ENCODE measurements around the gene TMEM150B.

DNA sequence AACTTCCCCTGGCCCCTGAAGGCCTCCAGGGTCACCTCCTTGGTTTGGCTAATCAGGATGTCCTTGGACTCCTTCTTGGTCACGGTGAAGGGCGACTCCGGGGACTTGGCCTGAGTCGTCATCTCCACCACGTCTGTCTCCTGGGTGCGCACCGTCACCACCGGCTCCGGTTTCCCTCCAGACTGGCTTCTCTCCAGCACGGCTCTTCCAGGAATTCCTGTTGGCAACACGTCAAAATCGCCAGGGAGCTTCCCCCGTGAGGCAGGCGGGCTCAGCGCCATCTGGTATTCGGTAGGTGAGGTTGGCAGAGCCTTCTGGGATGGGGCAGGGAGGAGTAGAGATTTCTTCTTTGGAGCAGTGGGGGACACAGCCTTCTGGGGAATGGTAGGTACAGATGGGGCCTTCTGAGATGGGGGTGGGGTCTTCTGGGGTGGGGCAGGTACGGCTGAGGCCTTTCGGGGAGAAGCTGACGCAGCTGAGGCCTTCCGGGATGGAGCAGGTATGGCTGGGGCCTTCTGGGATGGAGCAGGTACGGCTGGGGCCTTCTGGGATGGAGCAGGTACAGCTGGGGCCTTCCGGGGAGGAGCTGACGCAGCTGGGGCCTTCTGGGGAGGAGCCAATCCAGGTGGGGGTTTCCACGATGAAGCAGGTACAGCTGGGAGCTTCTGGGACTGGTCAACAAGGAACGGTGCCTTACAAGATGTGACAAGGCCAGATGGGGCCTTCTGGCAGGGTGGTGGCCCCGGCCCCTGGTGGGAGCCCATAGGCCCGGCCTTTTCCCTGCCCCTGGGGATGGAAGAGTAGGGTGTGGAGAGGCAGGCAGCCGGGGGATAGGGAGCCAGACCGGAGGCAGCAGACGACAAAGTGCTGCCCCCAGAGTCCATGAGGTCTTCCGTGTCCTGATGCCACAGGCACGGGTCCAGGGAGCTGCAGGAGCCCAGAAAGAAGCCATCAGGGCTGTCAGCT lies 34.1 kb upstream of the TMEM150B start:
- TF ChIP-seq, protein P1, sequence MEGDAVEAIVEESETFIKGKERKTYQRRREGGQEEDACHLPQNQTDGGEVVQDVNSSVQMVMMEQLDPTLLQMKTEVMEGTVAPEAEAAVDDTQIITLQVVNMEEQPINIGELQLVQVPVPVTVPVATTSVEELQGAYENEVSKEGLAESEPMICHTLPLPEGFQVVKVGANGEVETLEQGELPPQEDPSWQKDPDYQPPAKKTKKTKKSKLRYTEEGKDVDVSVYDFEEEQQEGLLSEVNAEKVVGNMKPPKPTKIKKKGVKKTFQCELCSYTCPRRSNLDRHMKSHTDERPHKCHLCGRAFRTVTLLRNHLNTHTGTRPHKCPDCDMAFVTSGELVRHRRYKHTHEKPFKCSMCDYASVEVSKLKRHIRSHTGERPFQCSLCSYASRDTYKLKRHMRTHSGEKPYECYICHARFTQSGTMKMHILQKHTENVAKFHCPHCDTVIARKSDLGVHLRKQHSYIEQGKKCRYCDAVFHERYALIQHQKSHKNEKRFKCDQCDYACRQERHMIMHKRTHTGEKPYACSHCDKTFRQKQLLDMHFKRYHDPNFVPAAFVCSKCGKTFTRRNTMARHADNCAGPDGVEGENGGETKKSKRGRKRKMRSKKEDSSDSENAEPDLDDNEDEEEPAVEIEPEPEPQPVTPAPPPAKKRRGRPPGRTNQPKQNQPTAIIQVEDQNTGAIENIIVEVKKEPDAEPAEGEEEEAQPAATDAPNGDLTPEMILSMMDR (IDR thresholded peaks at IDR 0.05) = no peak
- no peak for TF ChIP-seq POLR2A (IDR thresholded peaks at IDR 0.05)
